Measurements from ENCODE around the gene ERGIC1.
"Not testable (repeated sequence)": the region's sequence is repeated elsewhere in the genome, so short reads cannot be mapped to it uniquely, and the experiment has no call there.

ERGIC1 gene, protein sequence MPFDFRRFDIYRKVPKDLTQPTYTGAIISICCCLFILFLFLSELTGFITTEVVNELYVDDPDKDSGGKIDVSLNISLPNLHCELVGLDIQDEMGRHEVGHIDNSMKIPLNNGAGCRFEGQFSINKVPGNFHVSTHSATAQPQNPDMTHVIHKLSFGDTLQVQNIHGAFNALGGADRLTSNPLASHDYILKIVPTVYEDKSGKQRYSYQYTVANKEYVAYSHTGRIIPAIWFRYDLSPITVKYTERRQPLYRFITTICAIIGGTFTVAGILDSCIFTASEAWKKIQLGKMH

DNA sequence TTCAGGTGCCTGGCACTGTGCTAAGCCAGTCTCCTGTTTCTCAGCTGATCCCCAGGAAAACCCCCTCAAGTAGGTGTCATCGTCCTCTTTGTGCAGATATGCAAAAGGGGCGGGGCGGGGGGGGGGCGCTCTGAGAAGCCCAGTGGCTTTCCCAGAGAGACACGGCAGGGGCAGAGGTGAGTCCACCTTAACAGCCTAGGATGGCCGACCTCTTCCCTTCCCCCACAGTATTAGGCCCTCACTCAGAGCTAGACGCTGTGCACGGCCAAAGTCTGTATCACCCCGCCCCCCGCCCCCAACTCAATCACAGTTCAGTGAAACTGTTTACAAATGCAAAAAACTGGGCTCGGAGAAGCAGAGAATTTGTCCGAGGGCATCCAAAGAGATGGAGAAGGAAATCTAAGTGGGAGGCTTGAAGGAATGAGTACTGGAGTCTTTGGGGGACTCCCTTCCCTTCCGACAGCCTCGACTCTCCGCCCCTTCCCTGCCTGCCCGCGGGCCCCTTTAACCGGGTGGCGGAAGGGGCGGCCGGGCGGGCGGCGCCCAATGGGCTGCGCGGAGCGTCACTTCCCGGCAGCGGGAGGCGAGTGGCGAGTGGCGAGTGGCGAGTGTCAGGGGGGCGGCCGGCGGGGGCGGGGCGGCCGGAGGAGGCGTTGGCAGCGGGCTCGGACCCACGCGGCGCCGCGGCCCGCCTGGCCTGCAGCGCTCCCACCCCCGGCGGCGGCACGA lies at the start of gene ERGIC1:
TSS of gene ERGIC1 (plus strand) at position 566 of the 729 bp plus-strand sequence. CDS start at position 729, 163 bp downstream.
- DNase-seq (ENCODE audit: low read depth in 2 of 2, low spot score in 1 of 2) = peak in 1 of 2 donors; percentile 46

DNA sequence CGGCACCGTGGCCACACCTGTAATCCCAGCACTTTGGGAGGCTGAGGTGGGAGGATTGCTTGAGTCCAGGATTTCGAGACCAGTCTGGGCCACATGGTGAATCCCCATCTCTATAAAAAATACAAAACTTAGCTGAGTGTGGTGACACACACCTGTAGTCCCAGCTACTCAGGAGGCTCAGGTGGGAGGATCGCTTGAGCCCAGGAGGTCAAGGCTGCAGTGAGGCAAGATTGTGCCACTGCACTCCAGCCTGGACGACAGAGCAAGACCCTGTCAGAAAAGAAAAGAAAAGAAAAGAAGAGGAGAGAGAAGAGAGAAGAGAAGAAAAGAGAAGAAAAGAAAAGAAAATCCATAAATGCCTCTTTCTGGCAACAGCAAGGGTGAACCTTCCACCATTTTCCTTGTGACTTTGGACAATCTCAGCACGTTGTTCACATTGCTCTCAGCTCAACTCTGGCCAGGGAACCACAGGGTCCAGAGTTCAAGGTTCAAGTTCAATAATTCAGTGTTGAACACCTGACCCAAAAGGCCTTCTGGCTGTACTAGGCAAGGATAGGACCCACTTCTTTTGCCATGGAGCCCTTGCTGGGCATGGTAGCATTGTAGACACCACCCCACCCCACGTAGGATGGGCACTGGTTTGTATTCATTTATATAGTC lies 48.5 kb upstream of the ERGIC1 start:
- DNase-seq (ENCODE audit: low read depth in 2 of 2, low spot score in 1 of 2) = no peak

DNA sequence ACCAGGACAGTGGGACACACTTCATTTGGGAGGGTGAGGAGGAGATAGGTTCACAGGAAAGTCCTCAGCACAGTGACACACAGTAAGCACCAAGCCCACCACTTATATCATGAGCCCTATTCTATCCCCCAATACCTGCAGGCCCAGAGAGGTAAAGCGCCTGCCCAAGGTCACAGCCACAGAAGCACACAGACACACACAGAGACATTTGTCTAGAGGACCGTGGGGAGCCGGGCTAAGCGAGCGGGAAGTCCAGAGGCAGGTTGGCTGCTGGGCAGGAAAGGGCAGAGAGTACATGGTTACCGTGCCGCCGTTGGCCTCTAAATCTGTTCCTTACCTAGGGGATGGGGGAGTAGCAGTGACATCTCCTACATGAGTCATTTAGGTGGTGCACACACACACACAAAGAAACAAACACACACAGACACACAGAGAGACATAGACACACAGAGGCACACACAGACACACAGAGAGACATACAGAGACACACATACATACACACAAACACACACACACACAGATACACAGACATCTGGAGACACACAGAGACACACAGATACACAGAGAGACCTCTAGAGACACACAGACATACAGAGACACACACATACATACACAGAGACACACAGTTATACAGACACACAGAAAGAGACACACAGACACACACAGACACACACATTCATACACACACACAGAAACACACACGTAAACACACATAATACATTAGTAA lies 47.2 kb upstream of the ERGIC1 start:
- no peak for DNase-seq (ENCODE audit: low read depth in 2 of 2, low spot score in 1 of 2)

DNA sequence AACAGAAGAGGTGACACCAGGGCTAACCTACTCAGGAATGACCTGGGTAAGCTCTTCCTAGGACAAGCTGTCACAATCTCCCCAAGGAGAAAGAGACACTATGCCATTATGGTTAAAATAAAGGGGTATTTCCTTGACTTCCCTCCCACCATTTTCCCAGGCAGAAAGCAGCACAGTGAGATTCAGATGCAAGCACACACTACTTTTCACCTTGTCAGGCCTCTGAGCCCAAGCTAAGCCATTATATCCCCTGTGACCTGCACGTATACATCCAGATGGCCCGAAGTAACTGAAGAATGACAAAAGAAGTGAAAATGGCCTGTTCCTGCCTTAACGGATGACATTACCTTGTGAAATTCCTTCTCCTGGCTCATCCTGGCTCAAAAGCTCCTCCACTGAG lies 46.5 kb upstream of the ERGIC1 start:
- not testable (repeated sequence) for DNase-seq (ENCODE audit: low read depth in 2 of 2, low spot score in 1 of 2)

DNA sequence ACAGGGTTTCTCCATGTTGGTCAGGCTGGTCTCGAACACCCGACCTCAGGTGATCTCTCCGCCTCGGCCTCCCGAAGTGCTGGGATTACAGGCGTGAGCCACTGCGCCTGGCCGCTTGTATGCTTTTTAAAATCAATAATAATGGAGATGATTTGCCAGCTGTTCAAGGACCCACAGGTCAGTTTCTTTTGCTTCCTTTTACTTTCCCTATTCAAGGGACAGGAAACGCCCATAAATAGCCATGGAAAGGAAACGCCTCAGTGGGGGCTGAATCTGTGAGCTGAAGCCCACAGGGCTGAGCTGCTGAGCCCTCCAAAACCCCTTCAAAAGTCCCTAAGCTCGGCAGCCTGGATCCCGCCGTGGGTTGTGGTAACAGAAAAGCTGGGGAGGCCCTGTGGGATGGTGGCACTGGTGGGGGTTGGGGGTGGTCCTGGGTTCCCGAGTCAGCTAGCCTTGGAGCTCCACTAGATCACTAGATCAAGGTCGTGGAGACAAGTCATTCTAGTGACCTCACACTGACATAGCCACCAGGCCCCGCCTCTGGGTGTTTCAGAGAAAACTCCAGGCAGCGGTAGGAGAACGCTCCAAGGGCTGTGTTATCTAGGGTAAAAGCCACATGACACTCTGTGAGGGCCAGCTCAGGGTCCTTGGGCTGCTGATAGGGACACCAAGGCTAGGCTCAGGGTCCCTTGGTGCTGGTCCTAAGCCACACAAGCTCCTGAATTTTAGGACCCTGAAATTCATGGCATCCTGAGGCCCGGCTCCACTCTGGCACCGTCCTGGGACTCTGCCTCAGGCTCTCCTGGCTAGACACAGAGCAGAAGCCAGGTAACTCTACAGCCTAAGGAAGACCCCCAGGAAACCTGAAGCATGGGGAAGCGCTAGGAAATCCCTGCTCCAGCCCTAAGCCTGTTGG lies 45.0 kb upstream of the ERGIC1 start:
- DNase-seq (ENCODE audit: low read depth in 2 of 2, low spot score in 1 of 2) = no peak

DNA sequence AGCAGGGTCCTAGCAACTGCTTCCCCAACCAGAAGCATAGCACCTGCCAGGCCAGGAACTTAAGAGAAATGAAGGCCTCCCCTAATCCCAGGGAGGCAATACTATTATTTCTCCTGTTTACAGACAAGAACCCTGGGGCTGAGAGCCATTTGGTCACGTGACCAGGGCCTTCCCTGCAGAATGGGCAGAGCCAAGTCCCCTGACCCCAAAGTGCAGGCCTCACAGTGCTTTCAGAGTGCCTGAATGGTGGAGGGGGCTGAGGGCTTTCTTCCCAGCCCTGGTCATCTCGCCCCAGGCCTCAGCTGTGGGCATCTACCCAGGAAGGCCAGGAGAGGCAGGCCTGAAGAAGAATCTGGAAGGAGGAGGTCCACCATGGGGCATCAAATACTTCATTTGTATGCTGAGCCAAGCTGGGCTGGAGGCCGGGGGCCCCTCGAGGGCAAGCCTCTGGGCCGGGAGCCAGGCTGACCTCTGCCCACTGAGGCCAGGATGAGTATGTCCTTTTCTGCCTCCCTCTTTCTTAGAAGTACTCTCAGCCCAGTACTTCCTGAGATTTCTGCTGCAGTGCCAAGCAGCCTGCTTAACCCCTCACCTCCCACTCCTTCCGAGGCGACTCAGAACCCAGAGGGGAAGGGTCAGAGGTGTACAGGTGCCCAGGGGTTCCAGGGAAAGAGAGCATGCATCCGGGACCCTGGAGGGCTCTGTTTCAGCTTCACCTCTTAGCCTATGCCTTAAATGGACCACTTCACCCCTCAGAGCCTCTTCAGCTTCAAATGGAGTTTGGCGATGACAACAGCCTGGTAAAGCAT lies 44.2 kb upstream of the ERGIC1 start:
- DNase-seq (ENCODE audit: low read depth in 2 of 2, low spot score in 1 of 2) = no peak

DNA sequence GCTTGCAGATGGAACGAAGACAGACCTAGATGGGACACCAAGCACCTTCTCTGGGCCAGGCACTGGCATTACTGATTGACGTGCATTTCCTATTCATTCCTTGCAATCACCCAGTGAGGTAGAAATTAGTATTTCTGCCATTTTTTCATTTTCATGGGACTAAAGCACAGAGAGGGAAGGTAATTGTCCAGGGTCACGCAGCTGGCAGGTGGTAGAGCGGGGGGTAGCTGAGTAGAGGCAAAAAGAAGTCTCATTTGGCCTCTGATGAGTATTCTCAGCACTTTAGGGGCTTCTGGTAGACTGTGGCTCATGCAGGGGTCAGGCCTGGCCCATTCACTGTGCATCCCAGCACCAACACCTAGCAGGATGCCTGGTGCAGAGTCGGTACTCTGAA lies 43.6 kb upstream of the ERGIC1 start:
- no peak for DNase-seq (ENCODE audit: low read depth in 2 of 2, low spot score in 1 of 2)

DNA sequence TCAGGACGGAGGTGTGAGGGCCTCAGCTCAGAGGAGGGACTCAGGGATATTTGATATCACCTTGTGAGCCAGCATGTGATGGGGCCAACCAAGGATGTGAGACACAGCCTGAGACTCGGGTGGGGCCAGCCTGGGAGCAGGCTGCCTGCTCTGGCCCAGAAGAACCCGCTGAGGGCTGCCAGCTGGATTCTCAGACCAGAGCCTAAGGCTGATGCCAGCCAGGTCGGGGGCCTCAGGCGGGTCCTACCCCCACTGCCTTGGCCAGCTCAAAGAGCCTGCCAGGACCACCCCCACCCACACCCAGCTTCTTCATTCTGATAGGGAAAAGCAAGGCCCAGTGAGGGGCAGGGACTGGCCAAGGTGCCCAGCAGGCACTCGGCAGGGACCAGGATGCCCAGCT lies 42.8 kb upstream of the ERGIC1 start:
- no peak for DNase-seq (ENCODE audit: low read depth in 2 of 2, low spot score in 1 of 2)

DNA sequence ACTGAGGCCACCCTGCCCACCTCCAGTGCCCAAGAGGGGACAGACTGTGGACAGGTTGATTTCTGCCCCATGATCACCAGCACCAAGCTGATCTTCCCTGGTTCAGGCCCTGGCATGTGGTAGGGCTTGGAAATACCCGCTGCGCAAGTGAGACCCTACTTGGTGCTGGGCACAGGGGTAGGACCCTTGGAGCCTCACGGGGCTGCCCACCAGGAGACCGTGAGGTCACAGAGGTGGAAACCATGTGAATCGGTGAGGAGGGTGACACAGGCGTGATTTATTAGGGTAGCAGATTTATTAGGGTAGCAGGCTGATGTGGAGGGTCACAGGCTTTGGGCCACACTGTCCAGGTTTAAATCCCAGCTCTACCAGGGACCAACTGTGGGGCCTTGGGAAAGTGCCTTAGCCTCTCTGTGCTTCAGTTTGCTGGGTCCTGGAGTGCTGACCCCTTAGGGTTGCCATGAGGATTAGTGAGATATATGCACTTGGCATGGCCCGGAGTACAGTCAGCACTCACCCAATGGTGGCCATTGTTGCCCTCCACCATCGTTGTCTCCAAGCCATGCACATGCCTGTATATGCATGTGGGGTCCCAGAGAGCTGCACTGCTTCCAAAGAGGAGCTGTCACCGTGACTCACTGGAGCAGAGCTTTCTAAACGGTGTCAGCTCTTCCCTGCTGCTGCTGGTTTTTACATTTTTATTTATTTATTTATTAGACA lies 42.2 kb upstream of the ERGIC1 start:
- no peak for DNase-seq (ENCODE audit: low read depth in 2 of 2, low spot score in 1 of 2)

DNA sequence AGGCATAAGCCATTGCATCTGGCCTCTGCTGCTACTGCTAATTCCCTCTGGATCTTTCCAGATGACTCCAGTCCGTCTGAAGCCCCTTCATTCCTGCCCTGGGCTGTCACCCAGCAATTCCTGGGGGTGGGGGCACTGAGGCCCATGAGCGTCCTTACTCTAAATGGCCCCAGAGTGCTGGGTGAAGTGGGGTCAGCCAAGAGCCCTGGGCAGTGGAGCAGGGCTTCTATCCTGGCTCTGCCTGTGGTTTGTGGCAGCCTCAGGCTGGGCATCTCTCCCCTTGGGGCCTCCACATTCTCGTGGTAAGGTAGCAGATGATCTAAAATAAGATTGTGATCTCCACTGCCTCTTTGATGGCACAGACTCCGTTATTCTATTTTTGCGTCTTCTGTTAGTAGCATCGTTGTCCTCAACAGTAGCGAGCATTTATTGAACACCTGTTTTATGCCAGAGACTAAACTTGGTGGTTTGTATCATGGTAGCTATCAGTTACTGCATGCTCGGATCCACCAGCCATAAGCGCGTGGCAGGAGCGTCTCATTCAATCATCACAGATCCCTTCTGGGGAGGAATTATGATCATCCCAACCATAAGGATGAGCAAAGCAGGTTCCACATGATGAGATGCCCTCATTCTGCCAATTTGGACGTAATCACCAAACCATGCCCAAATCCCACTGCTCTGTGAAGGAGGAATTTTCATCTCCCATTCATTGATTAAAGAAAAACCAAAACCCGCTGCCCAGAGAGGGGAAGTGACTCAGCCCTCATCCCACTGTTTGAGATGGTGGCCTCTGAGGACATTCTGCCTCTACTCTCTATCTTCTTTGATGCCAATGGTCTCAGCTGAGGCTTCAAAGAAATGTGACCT lies 41.1 kb upstream of the ERGIC1 start:
- DNase-seq (ENCODE audit: low read depth in 2 of 2, low spot score in 1 of 2) = no peak

DNA sequence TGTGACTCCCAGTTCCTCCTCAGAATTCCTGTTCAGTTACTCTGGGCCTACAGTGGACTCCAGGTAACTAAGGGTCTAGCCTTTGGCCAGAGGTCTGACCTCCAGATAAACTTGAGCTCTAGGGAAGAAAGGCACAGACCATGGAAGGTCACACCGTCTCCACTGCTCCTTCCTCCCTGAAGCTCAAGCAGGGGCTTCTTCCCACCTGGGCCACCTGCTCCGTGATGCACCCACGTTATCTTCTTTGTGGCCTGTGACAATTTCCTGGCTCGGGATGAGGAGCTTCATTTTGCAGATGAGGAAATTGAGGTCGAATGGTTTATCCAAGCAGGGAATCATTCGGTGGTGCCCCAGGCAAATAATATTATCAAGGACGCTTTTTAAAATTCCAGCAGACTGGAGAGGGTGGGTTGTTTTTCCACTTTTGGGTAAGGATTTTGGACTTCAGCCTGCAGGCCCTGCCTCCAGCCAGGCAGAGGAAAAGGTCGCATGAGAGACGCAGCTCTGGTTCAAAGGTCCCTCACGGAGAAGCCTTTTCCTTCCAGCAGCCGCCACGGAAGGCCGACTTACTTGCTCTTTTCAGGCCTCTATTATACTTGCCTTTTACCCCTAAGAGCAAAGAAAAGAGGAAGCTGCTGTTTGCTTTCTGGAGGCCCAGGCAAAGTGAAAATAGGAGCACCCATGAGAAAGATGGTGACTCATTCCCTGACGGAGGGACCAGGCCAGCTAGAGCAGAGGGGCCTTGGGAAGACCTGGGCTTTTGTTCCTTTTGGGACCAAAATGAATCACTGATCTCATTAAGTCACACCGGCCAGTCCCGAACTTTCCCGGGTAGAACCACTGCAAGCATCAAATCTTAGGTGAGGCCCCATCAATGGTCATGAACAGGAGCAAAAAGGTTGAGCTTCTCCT lies 40.2 kb upstream of the ERGIC1 start:
- DNase-seq (ENCODE audit: low read depth in 2 of 2, low spot score in 1 of 2) = no peak

DNA sequence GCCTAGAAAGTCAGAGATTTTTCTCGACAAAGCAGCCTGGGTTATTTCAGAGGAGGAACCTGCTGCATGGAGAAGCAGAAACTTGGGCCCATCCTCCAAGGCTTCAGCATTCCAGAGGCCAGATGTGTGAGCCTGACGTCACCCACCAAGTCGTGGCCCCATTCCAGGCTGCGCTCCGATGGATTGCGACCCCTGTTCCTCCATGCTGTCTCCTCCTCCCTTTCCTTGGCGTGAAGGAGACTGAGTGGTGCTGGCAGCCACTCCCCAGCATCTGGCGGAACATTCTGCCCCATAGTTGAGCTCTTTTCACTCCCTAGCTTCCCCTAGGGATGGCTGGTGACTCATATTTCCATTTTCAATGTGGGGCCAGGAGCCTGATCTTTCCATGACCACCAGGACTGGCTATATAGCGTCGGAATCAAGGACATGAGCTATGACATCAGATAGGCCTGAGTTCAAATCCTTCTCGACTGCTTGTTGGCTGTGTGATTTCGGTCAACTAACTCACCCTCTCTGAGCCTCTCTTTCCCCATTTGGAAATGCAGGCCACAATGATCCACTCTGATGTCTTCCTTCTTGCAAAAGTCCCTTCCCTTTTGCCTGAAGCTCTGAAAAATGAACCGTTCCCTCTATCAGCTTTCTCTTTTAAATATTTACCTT lies 38.6 kb upstream of the ERGIC1 start:
- no peak for DNase-seq (ENCODE audit: low read depth in 2 of 2, low spot score in 1 of 2)

DNA sequence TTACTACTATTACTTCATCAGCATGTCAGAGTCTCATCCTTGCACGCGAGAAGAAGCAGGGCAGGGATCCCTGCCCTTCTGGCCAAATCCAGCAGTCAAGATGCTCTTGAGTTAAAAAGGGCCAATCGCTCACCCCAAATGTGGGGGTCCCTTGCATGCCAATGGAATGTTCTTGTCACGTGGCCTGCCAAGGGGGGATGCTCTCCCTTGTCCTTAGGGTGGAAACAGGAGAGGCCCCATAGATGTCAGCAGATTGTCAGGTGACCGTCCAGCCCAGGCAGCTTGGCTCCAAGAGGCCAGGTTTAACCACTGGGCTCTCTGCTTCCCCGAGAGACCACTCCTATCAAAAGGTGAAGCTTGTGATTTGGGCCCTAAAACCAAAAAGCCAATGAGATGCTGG lies 37.7 kb upstream of the ERGIC1 start:
- DNase-seq (ENCODE audit: low read depth in 2 of 2, low spot score in 1 of 2) = no peak

DNA sequence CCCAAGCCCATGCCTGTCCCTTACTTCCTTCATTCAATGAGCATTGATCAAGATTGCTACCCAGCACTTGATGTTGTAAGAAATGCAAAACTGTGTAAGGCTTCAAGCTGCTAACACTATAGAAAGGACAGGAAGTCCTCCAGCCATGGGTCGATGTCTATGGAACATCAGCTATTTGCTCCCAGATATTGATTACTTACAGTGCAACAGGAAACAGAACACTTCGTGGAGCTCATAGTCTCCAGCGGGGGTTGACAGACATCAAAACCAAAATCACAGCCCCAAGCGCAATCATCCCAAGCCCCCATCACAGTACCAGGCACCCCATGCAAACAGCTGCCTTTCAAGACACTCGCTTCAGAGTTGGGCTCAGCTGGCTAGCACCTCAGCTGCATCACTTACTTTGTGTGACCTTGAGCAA lies 36.3 kb upstream of the ERGIC1 start:
- DNase-seq (ENCODE audit: low read depth in 2 of 2, low spot score in 1 of 2) = no peak

DNA sequence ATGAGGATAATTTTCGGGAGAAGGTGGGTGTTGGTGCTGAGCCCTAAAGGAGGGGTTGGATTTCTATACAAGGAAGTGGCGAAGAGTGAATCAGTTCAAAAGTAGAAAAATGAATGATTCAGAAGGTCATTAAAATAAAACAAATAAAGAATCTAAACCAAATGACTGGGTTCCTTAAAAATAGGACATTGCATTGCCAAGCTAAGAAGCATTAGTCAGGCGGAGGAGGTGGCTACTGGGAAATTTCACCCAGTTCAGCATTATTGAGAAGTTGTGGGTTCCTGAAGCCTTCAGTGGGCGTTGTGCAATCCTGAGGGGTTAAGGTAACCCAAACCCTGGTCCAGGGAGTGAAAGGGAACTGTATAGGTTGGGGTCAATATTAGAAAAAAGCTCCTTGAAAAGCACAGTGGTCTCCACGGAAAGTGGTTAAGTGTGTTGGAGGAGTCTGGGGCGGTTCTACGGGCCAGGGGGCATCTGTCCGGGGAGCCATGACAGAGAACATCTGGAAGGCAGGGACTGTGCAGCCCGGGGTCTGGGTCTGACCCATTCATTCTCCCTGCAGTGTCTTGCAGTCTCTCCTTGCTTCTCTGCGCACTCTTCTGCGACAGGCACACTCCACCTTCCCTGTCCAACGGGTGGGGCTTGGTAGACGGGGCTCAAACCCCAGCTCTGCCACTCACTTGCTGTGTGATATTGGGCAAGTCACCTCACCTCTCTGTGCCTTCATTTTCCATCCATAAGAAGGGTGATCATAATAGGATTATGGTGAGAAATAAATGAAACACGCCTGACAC lies 35.4 kb upstream of the ERGIC1 start:
- DNase-seq (ENCODE audit: low read depth in 2 of 2, low spot score in 1 of 2) = no peak

DNA sequence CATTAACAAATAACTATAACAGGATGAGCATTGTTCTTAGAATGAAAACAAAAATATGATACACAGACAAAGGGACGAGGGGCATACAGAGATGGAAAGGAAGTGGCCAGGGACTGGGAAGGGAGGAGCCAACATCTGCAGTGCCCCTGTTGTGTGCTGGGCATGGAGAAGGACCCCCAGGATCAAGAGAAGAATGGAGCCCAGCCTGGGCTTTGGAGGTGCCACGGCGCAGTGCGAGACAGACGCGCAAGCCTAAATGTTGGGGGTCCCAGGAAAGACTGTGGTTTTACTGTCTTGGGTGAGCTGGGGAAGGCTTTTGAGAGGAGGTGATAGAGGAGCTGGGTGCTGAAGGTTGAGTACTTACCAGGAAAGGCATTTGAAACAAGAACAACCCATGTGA lies 34.6 kb upstream of the ERGIC1 start:
- no peak for DNase-seq (ENCODE audit: low read depth in 2 of 2, low spot score in 1 of 2)

All from stimulated activated CD8-positive, alpha-beta memory T cell treated with anti-CD3 and anti-CD28 coated beads, Interleukin-4, amount 100 ng/mL, for 1 hour (primary cell).